ENCODE measurements around the gene ST8SIA1.

Gene ST8SIA1

DNA sequence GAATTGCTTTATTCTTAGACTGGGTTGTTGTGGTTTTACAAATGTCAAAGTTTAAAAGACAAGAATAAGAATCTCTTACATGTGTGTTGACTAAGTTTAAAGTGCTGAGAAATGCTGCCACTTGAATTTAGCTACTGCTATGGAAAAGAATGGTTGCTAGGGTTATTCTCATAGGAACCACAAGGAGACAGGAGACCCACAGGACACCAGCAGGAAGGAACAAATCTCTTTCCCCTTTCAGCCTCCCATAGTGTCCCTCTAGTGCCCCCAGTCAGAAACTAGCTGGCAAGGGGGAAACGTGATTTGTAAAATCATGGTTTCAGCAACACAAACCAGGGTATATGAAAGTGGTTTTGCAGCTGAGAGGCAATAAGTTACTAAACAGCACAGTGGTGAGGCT, 102.7 kb downstream of the ST8SIA1 start:
- no peak for DNase-seq

DNA sequence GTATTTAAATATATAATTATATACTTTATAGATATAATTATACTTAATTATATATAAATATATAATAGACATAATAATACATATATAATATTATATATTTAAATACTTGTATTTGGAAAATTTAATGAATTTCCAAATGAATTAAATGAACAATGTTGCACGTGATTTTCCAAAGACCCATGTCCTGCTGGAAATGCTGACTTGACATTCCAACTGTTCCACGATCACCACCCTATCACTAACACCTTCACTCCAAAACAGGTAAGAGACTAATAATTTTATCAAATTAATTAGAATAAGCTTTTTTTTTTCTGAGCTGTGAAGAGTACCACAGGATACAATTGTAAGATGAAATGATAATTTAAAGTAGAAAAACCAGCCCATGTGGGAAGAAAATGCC, 103.4 kb downstream of the ST8SIA1 start:
- DNase-seq: no peak

DNA sequence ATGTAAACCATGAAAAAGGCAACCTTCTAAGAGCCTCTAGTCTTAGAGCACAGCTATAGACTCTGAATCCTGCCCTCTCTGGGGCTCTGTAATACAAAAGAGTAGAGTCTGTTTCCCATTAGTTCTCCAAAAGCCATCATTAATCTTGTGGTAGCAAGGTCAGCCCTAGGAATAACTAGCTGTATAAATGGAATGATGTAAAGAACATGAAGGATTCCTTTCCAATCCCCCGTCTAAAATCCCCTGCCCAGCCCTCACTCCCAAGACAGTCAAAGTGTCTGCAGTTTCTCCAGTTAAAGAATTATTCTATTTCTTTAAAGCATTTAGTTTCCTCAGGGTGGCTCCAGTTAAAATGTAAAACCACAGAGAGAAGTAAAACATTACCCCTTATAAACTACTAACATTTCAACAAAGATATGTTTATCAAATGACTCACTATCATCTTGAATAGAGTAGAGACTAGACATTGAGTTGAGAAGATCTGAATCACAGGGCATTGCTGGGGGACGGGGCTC, 104.2 kb downstream of the ST8SIA1 start:
- no peak for DNase-seq

DNA sequence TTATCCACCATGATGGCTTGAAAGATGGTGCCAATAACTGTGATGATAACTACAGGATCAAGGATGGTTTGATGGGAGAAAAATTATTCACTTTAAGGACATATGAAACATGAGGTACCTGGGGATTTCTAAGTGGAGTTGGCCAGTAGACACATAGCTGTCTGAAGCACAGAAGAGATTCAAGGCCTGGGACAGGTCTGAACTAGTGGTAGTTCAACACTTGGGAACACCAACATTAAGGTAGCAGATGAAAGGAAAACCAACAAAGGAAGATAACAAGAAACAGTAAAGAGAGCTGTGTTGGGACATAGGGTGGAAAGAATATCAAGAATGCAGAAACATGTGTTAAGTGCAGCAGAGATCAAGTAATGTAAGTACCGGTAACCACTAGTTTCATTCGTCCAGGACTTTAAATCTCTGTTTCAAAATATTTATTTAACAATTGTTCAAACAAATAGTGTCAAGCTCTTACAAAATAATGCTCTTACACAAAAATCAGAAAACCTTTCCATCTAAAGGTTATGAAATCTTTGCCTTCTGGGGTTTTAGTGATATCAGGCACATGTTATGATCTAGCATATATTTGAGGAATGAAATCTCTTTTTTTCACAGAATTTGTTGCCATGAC, 104.7 kb downstream of the ST8SIA1 start:
- DNase-seq: no peak

DNA sequence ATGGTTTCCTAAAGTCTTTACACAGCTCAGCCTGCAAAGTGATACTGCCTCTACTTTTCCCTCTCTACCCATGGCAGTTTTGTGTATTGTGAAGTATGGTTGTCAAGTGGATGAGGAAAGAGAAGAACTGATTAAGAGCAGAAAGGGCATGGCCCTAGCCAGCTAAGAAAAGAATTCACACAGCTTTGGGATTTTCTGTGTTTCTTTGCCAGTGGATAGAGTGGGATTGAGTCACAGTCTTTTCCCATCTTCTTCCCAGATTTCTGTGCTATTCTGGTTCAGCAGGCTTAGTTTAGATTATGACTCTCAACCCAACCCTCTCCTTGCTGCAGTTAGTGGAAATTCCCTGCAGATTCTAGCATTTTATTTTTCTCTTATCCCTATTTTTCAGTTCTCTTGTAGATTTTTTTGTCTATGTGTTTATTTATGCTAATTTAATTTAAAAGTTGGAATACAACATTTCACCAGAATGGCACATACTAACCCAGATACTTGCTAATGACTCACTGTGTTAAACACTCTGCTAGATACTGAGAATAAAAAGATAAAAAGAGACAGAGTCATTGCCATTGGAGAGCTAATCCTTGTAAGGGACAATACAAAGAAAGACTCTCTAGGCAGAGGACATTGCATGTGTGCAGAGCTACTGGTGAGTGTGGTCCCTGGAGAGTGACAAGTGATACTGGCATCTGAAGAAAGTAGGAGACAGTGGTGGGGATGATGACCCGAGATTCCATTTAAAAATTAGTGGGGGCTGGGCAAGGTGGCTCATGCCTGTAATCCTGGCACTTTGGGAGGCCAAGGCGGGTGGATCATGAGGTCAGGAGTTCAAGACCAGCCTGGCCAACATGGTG, 106.3 kb downstream of the ST8SIA1 start:
- no peak for DNase-seq

DNA sequence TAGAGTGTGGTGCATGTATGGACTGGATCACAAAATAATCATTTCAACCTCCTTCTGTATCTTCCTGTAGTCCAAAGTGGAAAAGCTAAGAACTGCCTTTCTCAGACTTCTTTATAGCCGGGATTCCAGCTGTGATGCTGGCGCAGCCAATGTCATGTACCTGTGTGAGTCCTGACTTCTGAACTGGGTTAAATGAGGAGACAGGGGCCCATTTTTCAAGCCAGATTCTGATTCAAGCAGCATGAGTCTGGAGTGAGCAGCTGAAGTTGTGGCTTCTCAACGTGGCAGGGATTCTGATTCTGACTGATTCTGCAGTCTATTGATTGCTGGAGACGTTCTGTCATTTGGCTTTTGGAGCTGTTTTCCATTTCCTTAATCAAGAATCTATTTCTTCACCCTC, 111.2 kb downstream of the ST8SIA1 start:
- DNase-seq: no peak

DNA sequence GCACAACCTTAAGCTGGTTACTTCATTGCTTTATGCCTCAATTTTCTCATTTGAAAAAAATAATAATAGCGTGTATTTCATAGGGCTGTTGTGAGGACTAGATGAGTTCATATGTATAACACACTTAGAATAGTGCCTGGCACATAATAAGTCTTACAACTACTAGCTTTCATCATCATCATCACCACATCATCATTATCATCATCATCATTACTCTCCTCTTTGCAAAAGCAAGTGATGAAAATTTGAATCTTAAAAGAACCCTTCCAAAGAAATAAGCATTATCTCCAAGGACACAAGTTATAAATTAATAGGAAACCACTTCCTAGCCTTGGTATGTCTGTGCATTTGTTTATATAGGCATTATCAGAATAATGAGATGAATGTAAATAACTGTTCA, 117.0 kb downstream of the ST8SIA1 start:
- no peak for DNase-seq

DNA sequence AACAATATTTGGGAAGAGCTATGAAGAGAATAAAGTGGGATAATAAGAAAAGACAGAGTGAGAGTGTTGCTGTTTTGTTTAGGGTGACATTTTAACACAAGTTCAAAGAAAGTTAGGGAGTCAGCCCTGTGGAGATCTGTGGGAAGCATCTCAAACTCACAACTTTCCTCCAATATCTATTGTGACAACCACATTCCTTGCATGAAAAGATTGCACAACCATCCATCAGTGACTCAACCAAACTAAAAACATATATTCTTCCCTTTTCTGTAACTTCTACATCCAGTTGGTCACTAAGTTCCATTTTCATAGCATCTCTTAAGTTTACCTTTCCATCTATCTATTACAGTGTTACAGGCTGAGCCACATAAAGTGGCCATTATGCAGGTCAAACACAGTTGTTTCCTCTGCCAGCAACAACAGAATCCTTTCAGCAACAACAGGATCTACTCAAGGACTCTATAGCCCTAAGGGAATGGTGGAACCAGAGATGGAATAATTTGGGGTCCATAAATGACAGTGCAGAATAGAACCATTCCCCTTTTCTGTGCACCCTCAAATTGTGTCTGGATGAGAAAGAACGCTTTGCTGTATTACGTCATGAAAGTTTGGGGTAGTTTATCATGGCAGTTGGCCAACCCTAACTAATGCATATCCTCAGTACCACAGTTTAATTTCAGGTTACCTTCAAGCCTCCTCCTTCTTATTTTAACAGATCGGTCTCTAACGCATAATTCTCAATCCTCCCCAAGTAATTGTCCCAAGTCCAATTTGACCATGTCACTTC, 118.8 kb downstream of the ST8SIA1 start:
- DNase-seq: no peak

DNA sequence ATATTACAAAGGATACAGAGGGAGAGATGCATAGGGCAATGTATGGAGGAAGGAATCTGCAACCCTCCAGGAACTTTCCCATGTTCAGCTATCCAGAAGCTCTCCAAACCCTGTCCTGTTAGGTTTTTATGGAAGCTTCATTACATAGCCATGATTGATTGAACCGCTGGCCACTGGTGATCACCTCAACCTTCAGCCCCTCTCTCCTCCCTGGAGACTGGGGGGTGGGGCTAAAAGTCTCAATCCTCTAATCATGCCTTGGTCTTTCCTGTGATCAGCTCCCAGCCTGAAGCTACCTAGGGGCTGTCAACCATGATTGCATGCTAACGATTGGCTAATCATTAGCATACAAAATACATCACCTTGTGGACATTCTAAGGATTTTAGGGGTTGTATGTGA, 123.4 kb downstream of the ST8SIA1 start:
- no peak for DNase-seq

DNA sequence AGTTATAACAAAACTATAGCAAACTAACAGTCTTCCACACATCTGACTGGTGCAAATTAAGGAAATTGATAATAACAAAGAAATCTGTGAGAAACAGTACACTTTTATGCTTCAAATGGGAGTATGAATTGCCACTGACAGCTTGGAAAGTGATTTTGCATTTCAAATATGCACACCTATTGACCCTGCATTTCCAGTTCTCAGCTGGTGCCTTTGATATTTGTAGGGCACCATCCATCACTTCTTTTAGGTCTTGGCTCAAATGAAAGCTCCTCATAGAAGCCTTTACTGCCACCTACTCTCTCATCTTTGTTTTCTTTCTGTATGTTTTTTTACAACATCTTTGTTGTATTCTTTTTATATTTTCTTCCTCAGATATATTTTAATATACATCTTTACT, 125.1 kb downstream of the ST8SIA1 start:
- DNase-seq: no peak

DNA sequence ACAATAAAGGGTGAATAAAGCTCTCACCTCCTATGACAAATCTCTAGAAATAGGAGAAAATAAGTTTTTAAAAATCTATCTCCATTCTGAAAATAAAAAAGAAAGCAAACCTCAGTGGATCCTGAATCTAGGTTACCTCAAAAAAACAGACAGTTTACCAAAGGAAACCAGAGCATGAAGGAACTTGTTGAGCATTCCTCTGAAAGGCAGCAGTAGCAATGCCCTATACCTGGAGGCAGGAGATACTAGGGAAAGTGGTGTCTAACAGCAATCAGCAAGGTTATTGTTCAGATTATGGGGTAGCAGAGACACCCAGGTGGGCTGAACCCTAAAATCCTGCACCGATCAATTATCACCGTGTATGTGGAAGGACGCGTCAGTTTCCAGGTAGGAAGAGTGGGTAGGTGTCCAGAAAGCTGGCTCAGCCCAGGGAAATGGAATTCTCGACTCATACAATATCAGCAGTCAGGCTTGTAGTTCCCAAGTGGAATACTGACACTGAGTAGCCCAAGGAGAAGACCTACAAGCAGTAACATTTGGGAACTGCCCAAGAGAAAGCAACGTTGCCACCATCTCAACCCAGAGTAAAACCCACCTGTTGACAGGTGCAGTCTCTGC, 128.3 kb downstream of the ST8SIA1 start:
- DNase-seq: no peak

DNA sequence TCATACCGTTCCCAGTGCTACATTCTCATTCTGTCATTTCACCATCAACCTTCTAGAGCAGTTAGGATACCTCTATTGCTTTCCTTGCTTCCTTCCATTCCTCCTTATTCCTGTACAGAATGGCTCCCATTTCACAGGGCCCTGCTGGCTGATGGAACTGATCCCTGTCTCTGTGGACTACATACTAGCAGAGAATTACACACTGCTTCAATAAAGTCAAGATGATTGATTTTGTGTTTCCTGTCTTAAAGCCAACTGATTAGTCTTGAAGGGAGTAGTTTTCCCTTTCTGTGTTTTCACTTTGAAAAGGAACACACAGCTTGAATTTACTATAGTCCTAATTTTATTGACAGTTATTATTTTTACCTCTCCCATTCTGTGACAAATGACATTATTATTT, 130.1 kb downstream of the ST8SIA1 start:
- DNase-seq: no peak

DNA sequence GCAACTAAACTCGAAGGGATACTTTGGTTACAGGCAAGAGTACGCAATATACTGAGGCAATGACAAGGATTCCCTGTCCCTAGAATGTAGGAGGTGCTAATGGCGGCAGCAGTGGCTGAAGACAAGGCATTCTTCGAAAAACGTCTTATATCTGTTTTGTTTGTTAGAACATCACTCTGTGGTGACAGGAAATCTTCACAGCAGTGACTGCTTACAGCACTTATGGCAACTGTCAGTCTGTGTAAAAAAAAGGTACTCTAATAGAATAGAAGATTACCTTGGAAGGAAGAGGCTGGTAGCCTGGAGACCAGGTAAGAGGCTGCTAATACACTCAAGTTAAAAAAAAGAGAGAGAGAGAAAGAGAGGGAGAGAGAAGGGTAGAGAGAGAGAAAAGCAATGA, 131.7 kb downstream of the ST8SIA1 start:
- no peak for DNase-seq

DNA sequence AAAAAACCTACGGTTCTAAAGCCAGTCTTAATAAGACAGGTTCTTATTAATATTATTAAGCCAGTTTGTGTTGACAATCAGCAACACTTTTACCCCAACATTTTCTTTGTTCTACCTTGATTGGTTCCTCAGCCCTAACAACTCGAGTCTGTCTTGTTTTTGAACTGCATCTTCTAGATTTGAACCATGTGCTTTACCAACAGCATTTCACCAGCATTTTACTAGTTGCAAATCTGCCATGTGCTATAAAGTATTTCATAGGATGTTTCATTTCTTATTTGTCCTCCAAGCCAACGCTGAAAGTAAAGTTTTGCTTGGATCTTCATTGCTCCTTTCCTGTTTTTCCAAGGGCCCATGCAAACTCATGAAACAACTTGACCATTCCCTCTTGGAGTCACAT, 133.4 kb downstream of the ST8SIA1 start:
- no peak for DNase-seq

DNA sequence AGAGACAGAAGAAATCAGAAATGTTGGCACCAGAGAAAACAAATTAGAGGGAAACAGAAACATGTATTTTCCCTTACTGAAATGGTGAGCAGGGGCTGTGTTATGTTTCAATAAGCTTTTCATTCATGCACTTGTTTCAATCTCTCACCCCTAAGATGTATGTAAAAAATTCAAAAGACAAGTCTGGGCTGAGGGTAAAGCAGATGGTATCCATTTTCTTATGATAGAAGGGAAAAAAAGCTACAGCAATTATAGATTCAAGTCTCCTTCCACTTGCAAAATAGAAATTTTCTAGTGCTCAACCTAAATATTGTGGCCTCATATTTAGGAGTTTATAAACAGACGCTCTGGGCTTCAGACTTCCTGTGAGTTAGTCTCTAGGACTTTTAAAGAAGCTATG, 138.3 kb downstream of the ST8SIA1 start:
- DNase-seq: no peak

DNA sequence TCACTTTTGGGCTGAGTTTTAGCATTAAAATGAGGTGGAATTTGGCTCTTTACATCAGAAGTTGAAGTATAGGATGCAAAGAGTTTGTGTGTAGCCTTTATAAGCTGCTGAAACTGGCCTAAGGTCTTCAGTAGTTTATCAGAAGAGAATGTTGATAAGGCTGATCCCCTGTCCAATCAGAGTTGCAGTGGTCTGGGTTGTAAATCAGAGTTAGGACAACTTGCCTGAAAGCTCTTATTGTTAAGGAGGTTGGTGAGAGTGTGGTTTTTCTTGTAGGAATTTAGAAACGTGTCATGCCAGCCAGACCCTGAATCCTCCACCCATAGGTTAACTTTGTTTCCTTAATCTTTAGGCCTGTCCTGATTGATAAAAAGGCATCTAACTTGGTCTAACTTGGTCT, 143.5 kb downstream of the ST8SIA1 start:
- no peak for DNase-seq

DNA sequence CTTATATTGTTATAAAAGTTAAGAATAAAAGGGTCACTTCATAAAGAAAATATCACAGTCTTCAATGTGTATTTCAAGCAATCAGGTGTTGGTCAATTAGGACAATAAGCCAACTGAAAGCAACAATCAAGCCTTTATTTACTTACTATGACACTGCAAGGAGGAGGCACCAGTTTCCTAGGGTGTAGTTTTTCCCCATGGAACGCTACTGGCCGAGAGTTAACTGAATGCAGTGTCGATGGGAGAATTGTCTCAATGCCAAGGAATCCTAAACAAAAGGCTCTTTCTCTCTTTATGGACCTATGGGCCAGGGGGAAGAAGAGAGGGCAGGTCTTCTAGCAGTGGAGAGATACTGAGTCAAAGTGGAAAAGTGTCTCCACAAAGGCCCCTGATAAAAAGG, 146.1 kb downstream of the ST8SIA1 start:
- DNase-seq: no peak

DNA sequence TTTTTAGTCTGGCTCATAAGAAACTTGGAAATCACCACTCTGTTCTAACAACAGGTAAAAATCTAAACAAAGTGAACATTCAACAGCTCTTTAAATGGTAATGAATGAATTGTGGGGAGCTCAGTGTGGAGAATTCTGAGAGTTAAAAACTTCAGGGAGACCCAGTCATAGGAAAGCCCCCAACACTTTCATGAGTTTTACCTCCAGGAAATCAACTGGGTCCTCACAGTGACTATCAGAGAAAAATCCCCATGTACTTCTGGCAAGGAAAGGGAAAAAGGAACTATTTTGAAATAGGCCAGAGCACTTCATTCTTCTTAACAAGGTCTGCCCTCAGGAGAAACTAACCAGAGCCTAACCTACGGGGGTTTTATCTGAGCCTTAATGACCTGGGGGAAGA, 153.8 kb downstream of the ST8SIA1 start:
- DNase-seq: no peak

DNA sequence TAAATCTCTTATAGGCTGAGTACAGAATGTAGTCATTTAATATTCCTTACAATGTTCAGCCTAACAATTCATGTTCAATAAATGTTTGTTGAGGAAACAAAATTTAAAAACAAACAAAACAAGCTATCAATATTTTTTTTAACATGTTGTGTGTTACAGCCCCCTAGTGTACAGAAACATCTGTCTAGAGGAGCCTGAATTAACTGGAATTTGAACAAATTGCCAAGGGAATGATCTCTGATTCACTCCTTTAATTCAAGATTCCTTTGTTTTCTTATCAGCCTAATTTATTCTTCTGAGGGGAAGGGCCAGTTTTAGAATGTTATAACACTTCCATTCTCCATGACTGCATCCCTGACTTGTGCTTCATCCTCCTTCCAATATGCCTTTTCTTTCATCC, 161.3 kb downstream of the ST8SIA1 start:
- DNase-seq: no peak

DNA sequence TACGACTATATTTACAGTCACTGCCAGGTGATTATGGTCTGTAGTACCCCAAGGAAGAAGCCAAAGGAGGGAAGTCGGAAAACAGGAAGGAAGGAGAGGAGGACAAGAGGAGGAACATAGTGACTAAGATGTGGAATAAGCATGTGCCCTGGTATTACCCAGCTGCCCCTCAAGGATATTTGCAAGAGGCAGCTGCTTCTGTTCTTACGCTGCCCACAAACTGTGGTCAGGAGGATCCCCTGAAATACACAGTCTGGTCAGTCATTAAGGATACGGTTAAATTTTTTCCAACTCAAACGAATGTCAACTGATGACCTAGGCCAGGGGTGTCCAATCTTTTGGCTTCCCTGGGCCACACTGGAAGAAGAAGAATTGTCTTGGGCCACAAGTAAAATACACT, 162.0 kb downstream of the ST8SIA1 start:
- no peak for DNase-seq

DNA sequence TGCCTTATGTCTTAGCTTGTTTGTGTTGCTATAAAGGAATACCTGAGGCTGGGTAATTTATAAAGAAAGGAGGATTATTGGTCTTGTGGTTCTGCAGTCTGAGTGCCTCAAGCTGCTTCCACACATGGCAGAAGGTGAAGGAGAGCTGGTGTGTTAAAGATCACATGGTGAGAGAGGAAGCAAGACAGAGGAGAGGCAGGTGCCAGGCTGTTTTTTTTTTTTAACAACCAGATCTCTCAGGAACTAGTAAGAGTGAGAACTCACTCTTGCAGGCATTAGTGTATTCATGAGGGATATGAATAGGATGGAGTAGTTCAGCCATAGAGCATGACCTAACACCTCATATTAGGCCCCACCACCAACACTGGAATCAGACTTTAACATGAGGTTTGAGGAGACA, 165.1 kb downstream of the ST8SIA1 start:
- DNase-seq: no peak

DNA sequence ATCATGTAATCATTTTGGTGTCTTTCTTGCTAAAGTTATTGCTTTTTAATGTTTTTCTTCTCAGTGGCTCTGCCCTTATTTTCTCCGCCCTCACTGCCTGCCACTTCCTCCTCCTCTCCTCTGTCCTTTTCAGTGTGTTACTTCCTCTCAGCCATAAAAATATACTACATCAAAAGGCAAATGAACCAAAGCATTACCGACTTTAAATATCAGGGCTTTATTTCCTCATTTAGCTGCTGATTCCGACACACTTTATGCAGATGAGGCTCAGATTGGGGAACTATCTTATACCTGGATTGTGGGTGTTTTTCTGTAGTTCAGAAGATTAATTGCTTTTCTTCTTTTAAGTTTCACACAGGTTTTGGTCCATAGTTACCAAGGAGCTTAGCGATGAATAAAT, 170.4 kb downstream of the ST8SIA1 start:
- DNase-seq: no peak

DNA sequence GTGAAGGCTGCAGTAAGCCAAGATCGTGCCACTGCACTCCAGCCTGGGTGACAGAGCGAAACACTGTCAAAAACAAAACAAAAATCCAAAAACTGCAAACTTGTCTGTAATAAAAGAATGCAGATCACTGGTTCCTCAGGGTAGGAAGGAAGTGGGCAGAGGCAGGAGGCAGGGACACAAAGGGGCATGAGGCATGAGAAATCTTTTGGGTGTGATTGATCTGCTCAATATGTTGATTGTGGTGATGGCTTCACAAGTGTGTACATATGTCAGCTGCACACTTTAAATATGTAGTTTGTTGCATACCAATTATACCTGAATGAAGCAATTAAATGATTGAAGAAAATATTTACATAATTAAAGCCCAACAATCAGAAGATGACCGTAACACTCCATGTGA, 170.9 kb downstream of the ST8SIA1 start:
- DNase-seq: no peak
